ENCODE measurements around the gene MCUB. TPM values are rescaled to one million over a fixed set of nuclear protein-coding genes. Genes with fewer than 3 reads are reported as not detected.
A peak's percentile ranks its signal among the peaks of the same experiment; 100 is the strongest.

Gene MCUB
- total and polyA plus RNA-seq, 2 of the 13 experiments (the other 11 are each of a cell fraction or from before 2014, with no cell fraction given), result 0.95 to 2.2 TPM

GRCh38 chr4:109729718-109730618, 169.9 kb downstream of the MCUB start, which contains the start of gene PLA2G12A (continued):
- no peak for TF ChIP-seq ZNF121 (CRISPR knock-in tag; IDR thresholded peaks at IDR 0.05)
- peak; percentile 85 for TF ChIP-seq ZFX (CRISPR knock-in tag; IDR thresholded peaks at IDR 0.05; ENCODE audit: low read depth)
- TF ChIP-seq DNMT3B (CRISPR knock-in tag; conservative IDR thresholded peaks at IDR 0.05), result no peak
- TF ChIP-seq YY1 (IDR thresholded peaks at IDR 0.05; ENCODE audit: insufficient read depth, insufficient replicate concordance, low read depth, low read length), result peak; percentile 62
- no peak for TF ChIP-seq PREB (CRISPR knock-in tag; IDR thresholded peaks at IDR 0.05)
- TF ChIP-seq SMAD9 (CRISPR knock-in tag; IDR thresholded peaks at IDR 0.05), result no peak
- 0 out of 2 replicates have a peak, but pooled peaks have one; percentile 18 for TF ChIP-seq THAP9 (CRISPR knock-in tag; IDR thresholded peaks at IDR 0.05; ENCODE audit: borderline replicate concordance)
- TF ChIP-seq ISL2 (CRISPR knock-in tag; IDR thresholded peaks at IDR 0.05), result no peak
- no peak for TF ChIP-seq CBFB (CRISPR knock-in tag; IDR thresholded peaks at IDR 0.05)
- no peak for TF ChIP-seq SMC3 (IDR thresholded peaks at IDR 0.05; ENCODE audit: low read length)
- no peak for TF ChIP-seq ZMAT5 (CRISPR knock-in tag; IDR thresholded peaks at IDR 0.05; ENCODE audit: borderline replicate concordance, low read depth)
- no peak for TF ChIP-seq ZMAT3 (CRISPR knock-in tag; conservative IDR thresholded peaks at IDR 0.05)
- no peak for TF ChIP-seq RBAK (CRISPR knock-in tag; IDR thresholded peaks at IDR 0.05)
- no peak for TF ChIP-seq MED13 (CRISPR knock-in tag; IDR thresholded peaks at IDR 0.05)
- TF ChIP-seq TEF (CRISPR knock-in tag; IDR thresholded peaks at IDR 0.05), result no peak
- no peak for TF ChIP-seq ZFP1 (CRISPR knock-in tag; IDR thresholded peaks at IDR 0.05)
- no peak for TF ChIP-seq GATAD1 (CRISPR knock-in tag; IDR thresholded peaks at IDR 0.05)
- no peak for TF ChIP-seq KDM3A (CRISPR knock-in tag; IDR thresholded peaks at IDR 0.05; ENCODE audit: low read depth)
- peak; percentile 85; the same call in 1 of the 2 replicates for TF ChIP-seq CENPT (CRISPR knock-in tag; IDR thresholded peaks at IDR 0.05; ENCODE audit: low read depth)
- no peak for TF ChIP-seq AFF4 (CRISPR knock-in tag; IDR thresholded peaks at IDR 0.05)
- no peak for TF ChIP-seq IRF2 (CRISPR knock-in tag; IDR thresholded peaks at IDR 0.05)
- no peak for TF ChIP-seq PAWR (CRISPR knock-in tag; IDR thresholded peaks at IDR 0.05; ENCODE audit: borderline replicate concordance)
